Measurements from ENCODE around the gene ASH1L.

The ASH1L gene

GRCh38 chr1:155569988-155570592 lies 7.5 kb upstream of the ASH1L start:
- peak; percentile 92 for DNase-seq (ENCODE audit: low read depth)
- no peak for TF ChIP-seq CTCF (conservative IDR thresholded peaks at IDR 0.05; ENCODE audit: low read depth, low read length)

GRCh38 chr1:155563377-155564022 lies 897 bp upstream of the ASH1L start:
- H3K4me3 ChIP-seq (ENCODE audit: low read depth, low read length), result peak overlapping the region; percentile 94
- DNase-seq (ENCODE audit: low read depth), result peak; percentile 18

More at GRCh38 chr1:155569988-155570592, 7.5 kb upstream of the ASH1L start:
- no peak overlapping the region for H3K4me3 ChIP-seq (ENCODE audit: low read depth, low read length)

GRCh38 chr1:155561779-155562580 lies 623 bp downstream of the ASH1L start:
- DNase-seq (ENCODE audit: low read depth), result peak; percentile 18
- H3K4me3 ChIP-seq (ENCODE audit: low read depth, low read length), result peak overlapping the region; percentile 94

- TF ChIP-seq CTCF (conservative IDR thresholded peaks at IDR 0.05; ENCODE audit: low read depth, low read length), result no peak
- no peak for DNase-seq (ENCODE audit: low read depth)
- H3K4me3 ChIP-seq (ENCODE audit: low read depth, low read length), result no peak overlapping the region
Observed at GRCh38 chr1:155555915-155556314, 6.7 kb downstream of the ASH1L start.

GRCh38 chr1:155553349-155553748 lies 9.3 kb downstream of the ASH1L start:
- DNase-seq (ENCODE audit: low read depth), result no peak
- TF ChIP-seq CTCF (conservative IDR thresholded peaks at IDR 0.05; ENCODE audit: low read depth, low read length), result no peak
- no peak overlapping the region for H3K4me3 ChIP-seq (ENCODE audit: low read depth, low read length)

- TF ChIP-seq CTCF (conservative IDR thresholded peaks at IDR 0.05; ENCODE audit: low read depth, low read length), result no peak
- H3K4me3 ChIP-seq (ENCODE audit: low read depth, low read length), result no peak overlapping the region
Observed at GRCh38 chr1:155548706-155549105, 13.9 kb downstream of the ASH1L start.

GRCh38 chr1:155540000-155540874 lies 22.4 kb downstream of the ASH1L start:
- DNase-seq (ENCODE audit: low read depth), result no peak
- H3K4me3 ChIP-seq (ENCODE audit: low read depth, low read length), result no peak overlapping the region
- no peak for TF ChIP-seq CTCF (conservative IDR thresholded peaks at IDR 0.05; ENCODE audit: low read depth, low read length)

More at GRCh38 chr1:155548706-155549105, 13.9 kb downstream of the ASH1L start:
- no peak for DNase-seq (ENCODE audit: low read depth)

All from choroid plexus epithelial cell (primary cell).